SK-N-SH treated with all-trans-retinoic acid at 6 μM for 48 hours (cell line): ENCODE results near the gene GHDC.

ENCODE experiments used
- ARNTL ChIP-seq: fragments of 450-650 bp; formaldehyde crosslinking; IDR thresholded peaks from 2 replicates; pipeline ENCODE4 v1.5.0; 2020; ENCODE audit warnings: low read depth, mild to moderate bottlenecking, moderate library complexity, borderline replicate concordance
- CSDC2 ChIP-seq: fragments of 250-450 bp; sonication (Bioruptor Pico); IDR thresholded peaks from 2 replicates; pipeline ENCODE4 v1.5.0; 2020; ENCODE audit warnings: mild to moderate bottlenecking, moderate library complexity
- GLIS3 ChIP-seq: fragments of 250-450 bp; sonication (Bioruptor Pico); IDR thresholded peaks from 2 replicates; pipeline ENCODE4 v1.5.0; 2020; ENCODE audit warnings: mild to moderate bottlenecking, moderate library complexity
- ISL1 ChIP-seq: fragments of 250-450 bp; sonication (Bioruptor Pico); IDR thresholded peaks from 2 replicates; pipeline ENCODE4 v2.1.2; 2022; ENCODE audit warnings: mild to moderate bottlenecking, moderate library complexity
- OSR1 ChIP-seq: fragments of 250-450 bp; sonication (Bioruptor Pico); IDR thresholded peaks from 2 replicates; pipeline ENCODE4 v1.8.0; 2022; ENCODE audit warnings: moderate library complexity, mild to moderate bottlenecking, inconsistent platforms
- PPARA ChIP-seq: fragments of 250-450 bp; sonication (Bioruptor Pico); IDR thresholded peaks from 2 replicates; pipeline ENCODE4 v1.5.0; 2020; ENCODE audit warnings: mild to moderate bottlenecking, borderline replicate concordance
- RARB ChIP-seq: fragments of 250-450 bp; sonication (Bioruptor Pico); IDR thresholded peaks from 2 replicates; pipeline ENCODE4 v1.8.0; 2021; ENCODE audit warnings: mild to moderate bottlenecking, moderate library complexity
- TCF4 ChIP-seq: fragments of 250-450 bp; sonication (Bioruptor Pico); IDR thresholded peaks from 2 replicates; pipeline ENCODE4 v1.8.0; 2021; ENCODE audit warnings: mild to moderate bottlenecking, moderate library complexity, borderline replicate concordance
- ZFP3 ChIP-seq: fragments of 250-450 bp; sonication (Bioruptor Pico); IDR thresholded peaks from 2 replicates; pipeline ENCODE4 v1.5.0; 2020; ENCODE audit warnings: mild to moderate bottlenecking, moderate library complexity
- ZNF70 ChIP-seq: fragments of 450-650 bp; formaldehyde crosslinking; IDR thresholded peaks from 2 replicates; pipeline ENCODE4 v1.5.0; 2020; ENCODE audit warnings: mild to moderate bottlenecking, moderate library complexity
- ZNF8 ChIP-seq: fragments of 450-650 bp; formaldehyde crosslinking; IDR thresholded peaks from 2 replicates; pipeline ENCODE4 v1.5.0; 2020; ENCODE audit warnings: mild to moderate bottlenecking, moderate library complexity
- TF ChIP-seq, protein P1 (sequence below): fragments of 250-450 bp; sonication (Bioruptor Pico); IDR thresholded peaks from 2 replicates; pipeline ENCODE4 v1.8.0; 2020; ENCODE audit warnings: mild to moderate bottlenecking, moderate library complexity, borderline replicate concordance
- TF ChIP-seq, protein P2 (sequence below): fragments of 250-450 bp; sonication (Bioruptor Pico); IDR thresholded peaks from 2 replicates; pipeline ENCODE4 v1.5.0; 2020; ENCODE audit warnings: mild to moderate bottlenecking, moderate library complexity

DNA sequence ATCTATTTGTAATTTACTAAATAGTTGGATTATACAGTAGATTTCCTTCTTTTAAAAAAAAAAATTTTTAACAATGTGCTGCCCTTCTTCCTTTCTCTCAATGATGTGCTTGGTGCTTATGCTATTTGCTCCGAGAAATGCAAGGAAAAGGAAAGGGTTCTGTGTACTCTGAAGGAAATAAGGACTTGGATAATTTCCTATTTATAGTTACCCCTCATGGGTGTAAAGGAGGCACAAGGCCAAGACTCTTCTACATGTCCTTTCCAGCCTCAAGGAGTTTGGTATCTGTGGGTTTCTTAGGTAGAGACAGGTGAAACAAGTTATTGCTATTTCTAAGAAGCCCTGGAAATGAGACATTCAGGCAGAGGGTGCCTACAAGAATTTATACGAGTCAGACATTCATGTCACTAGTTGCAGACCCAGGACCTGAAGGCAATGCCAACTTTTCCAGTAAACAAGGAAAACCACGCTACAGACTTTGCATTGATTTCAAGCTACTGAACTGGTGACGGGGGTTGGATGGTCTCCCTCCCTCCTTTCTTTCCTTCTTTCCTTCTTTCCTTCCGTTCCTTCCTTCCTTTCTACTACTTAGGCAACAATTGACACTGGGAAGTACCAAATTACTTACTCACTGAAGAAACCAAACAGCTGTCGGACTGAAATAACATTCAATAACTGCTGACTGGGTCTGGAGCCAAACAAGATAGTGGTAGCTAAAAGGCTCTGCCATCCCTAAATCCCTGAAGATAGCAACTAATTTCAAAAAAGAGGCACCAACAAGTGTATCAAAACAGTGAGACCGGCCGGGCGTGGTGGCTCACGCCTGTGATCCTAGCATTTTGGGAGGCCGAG, 33.8 kb upstream of the GHDC start:
- TF ChIP-seq TCF4 (no peak), OSR1 (CRISPR knock-in tag) (no peak), PPARA (CRISPR knock-in tag) (no peak), ISL1 (CRISPR knock-in tag) (no peak), CSDC2 (CRISPR knock-in tag) (no peak), ARNTL (CRISPR knock-in tag) (no peak), ZFP3 (no peak), ZNF8 (CRISPR knock-in tag) (no peak), GLIS3 (CRISPR knock-in tag) (no peak), ZNF70 (no peak), RARB (CRISPR knock-in tag) (no peak)
- TF ChIP-seq, protein P1, sequence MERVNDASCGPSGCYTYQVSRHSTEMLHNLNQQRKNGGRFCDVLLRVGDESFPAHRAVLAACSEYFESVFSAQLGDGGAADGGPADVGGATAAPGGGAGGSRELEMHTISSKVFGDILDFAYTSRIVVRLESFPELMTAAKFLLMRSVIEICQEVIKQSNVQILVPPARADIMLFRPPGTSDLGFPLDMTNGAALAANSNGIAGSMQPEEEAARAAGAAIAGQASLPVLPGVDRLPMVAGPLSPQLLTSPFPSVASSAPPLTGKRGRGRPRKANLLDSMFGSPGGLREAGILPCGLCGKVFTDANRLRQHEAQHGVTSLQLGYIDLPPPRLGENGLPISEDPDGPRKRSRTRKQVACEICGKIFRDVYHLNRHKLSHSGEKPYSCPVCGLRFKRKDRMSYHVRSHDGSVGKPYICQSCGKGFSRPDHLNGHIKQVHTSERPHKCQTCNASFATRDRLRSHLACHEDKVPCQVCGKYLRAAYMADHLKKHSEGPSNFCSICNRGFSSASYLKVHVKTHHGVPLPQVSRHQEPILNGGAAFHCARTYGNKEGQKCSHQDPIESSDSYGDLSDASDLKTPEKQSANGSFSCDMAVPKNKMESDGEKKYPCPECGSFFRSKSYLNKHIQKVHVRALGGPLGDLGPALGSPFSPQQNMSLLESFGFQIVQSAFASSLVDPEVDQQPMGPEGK = no peak
- TF ChIP-seq, protein P2, sequence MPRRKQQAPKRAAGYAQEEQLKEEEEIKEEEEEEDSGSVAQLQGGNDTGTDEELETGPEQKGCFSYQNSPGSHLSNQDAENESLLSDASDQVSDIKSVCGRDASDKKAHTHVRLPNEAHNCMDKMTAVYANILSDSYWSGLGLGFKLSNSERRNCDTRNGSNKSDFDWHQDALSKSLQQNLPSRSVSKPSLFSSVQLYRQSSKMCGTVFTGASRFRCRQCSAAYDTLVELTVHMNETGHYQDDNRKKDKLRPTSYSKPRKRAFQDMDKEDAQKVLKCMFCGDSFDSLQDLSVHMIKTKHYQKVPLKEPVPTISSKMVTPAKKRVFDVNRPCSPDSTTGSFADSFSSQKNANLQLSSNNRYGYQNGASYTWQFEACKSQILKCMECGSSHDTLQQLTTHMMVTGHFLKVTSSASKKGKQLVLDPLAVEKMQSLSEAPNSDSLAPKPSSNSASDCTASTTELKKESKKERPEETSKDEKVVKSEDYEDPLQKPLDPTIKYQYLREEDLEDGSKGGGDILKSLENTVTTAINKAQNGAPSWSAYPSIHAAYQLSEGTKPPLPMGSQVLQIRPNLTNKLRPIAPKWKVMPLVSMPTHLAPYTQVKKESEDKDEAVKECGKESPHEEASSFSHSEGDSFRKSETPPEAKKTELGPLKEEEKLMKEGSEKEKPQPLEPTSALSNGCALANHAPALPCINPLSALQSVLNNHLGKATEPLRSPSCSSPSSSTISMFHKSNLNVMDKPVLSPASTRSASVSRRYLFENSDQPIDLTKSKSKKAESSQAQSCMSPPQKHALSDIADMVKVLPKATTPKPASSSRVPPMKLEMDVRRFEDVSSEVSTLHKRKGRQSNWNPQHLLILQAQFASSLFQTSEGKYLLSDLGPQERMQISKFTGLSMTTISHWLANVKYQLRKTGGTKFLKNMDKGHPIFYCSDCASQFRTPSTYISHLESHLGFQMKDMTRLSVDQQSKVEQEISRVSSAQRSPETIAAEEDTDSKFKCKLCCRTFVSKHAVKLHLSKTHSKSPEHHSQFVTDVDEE (CRISPR knock-in tag) = no peak
